ENCODE data around the gene NR5A2. TPM values are rescaled to one million over a fixed set of nuclear protein-coding genes. Genes with fewer than 3 reads are reported as not detected.
A peak's percentile ranks its signal among the peaks of the same experiment; 100 is the strongest.

The NR5A2 gene
- total and polyA plus RNA-seq, 2 donors from 2014 or later: 0.13 to 6.3 TPM

- DNase-seq (no peak), FAIRE-seq (no peak)
- Histone ChIP-seq H3K4me3 (ENCODE audit: low read length in 3 of 3) (no peak overlapping the region), H3K27me3 (ENCODE audit: control insufficient read depth, insufficient read depth, low read length) (no peaks in the 10 kb centered on the region), H3K9ac (ENCODE audit: low read length in 3 of 3) (no peak overlapping the region), H3K4me1 (ENCODE audit: control insufficient read depth in 2 of 3, insufficient read depth in 2 of 3, low read depth in 1 of 3, low read length in 3 of 3) (no peaks in the 10 kb centered on the region), H3K36me3 (ENCODE audit: control insufficient read depth in 2 of 3, insufficient read depth in 3 of 3, low read length in 3 of 3) (no peaks in the 10 kb centered on the region), H3K9me3 (ENCODE audit: control insufficient read depth in 2 of 3, insufficient read depth in 1 of 3, low read length in 3 of 3) (no peaks in the 10 kb centered on the region), H3K27ac (ENCODE audit: low read depth in 2 of 2, low read length in 2 of 2) (no peak overlapping the region)
- intact Hi-C loops (cut with DNase I): no loop called here
- no peak for TF ChIP-seq CTCF (IDR thresholded peaks at IDR 0.05; ENCODE audit: borderline replicate concordance, extremely low read depth, insufficient read depth)
Measured at GRCh38 chr1:199981584-199981983, 45.9 kb upstream of the NR5A2 start.

GRCh38 chr1:199982606-199983005 is 44.9 kb upstream of the NR5A2 start:
- no peaks in the 10 kb centered on the region for H3K4me1 ChIP-seq (ENCODE audit: control insufficient read depth in 2 of 3, insufficient read depth in 2 of 3, low read depth in 1 of 3, low read length in 3 of 3)
- no peak for TF ChIP-seq CTCF (IDR thresholded peaks at IDR 0.05; ENCODE audit: borderline replicate concordance, extremely low read depth, insufficient read depth)
- intact Hi-C loops (cut with DNase I): no loop called here
- FAIRE-seq (no peak), DNase-seq (no peak)
- no peak overlapping the region for H3K9ac ChIP-seq (ENCODE audit: low read length in 3 of 3)
- no peaks in the 10 kb centered on the region for H3K9me3 ChIP-seq (ENCODE audit: control insufficient read depth in 2 of 3, insufficient read depth in 1 of 3, low read length in 3 of 3)
- H3K27me3 ChIP-seq (ENCODE audit: control insufficient read depth, insufficient read depth, low read length): no peaks in the 10 kb centered on the region
- no peaks in the 10 kb centered on the region for H3K36me3 ChIP-seq (ENCODE audit: control insufficient read depth in 2 of 3, insufficient read depth in 3 of 3, low read length in 3 of 3)
- H3K4me3 ChIP-seq (ENCODE audit: low read length in 3 of 3): no peak overlapping the region
- H3K27ac ChIP-seq (ENCODE audit: low read depth in 2 of 2, low read length in 2 of 2): no peak overlapping the region

- no peaks in the 10 kb centered on the region for H3K27me3 ChIP-seq (ENCODE audit: control insufficient read depth, insufficient read depth, low read length)
- no peak overlapping the region for H3K4me3 ChIP-seq (ENCODE audit: low read length in 3 of 3)
- FAIRE-seq (no peak), DNase-seq (no peak)
- H3K9ac ChIP-seq (ENCODE audit: low read length in 3 of 3): no peak overlapping the region
- no peak for TF ChIP-seq CTCF (IDR thresholded peaks at IDR 0.05; ENCODE audit: borderline replicate concordance, extremely low read depth, insufficient read depth)
- H3K9me3 ChIP-seq (ENCODE audit: control insufficient read depth in 2 of 3, insufficient read depth in 1 of 3, low read length in 3 of 3): no peaks in the 10 kb centered on the region
- no peaks in the 10 kb centered on the region for H3K4me1 ChIP-seq (ENCODE audit: control insufficient read depth in 2 of 3, insufficient read depth in 2 of 3, low read depth in 1 of 3, low read length in 3 of 3)
- H3K27ac ChIP-seq (ENCODE audit: low read depth in 2 of 2, low read length in 2 of 2): no peak overlapping the region
- intact Hi-C loops (cut with DNase I): no loop called here
- H3K36me3 ChIP-seq (ENCODE audit: control insufficient read depth in 2 of 3, insufficient read depth in 3 of 3, low read length in 3 of 3): no peaks in the 10 kb centered on the region
Measured at GRCh38 chr1:199983531-199983930, 44.0 kb upstream of the NR5A2 start.

GRCh38 chr1:199995096-199995685 is 32.3 kb upstream of the NR5A2 start:
- H3K4me3 ChIP-seq (ENCODE audit: low read length in 3 of 3): no peak overlapping the region
- FAIRE-seq: no peak
- peak in 2 of 5 donors; percentile 9 to 17 for DNase-seq
- intact Hi-C loops (cut with DNase I): no loop called here
- no peak for TF ChIP-seq CTCF (IDR thresholded peaks at IDR 0.05; ENCODE audit: borderline replicate concordance, extremely low read depth, insufficient read depth)
- H3K9me3 ChIP-seq (ENCODE audit: control insufficient read depth in 2 of 3, insufficient read depth in 1 of 3, low read length in 3 of 3): no peaks in the 10 kb centered on the region
- H3K36me3 ChIP-seq (ENCODE audit: control insufficient read depth in 2 of 3, insufficient read depth in 3 of 3, low read length in 3 of 3): no peaks in the 10 kb centered on the region
- H3K27ac ChIP-seq (ENCODE audit: low read depth in 2 of 2, low read length in 2 of 2): no peak overlapping the region
- no peaks in the 10 kb centered on the region for H3K27me3 ChIP-seq (ENCODE audit: control insufficient read depth, insufficient read depth, low read length)
- no peaks in the 10 kb centered on the region for H3K4me1 ChIP-seq (ENCODE audit: control insufficient read depth in 2 of 3, insufficient read depth in 2 of 3, low read depth in 1 of 3, low read length in 3 of 3)
- H3K9ac ChIP-seq (ENCODE audit: low read length in 3 of 3): no peak overlapping the region
